ENCODE results near the gene SH3RF3. TPM values are rescaled to one million over a fixed set of nuclear protein-coding genes. Genes with fewer than 3 reads are reported as not detected.

The SH3RF3 gene
- total RNA-seq, 1 experiment from 2014 or later = 0.82 TPM

DNA sequence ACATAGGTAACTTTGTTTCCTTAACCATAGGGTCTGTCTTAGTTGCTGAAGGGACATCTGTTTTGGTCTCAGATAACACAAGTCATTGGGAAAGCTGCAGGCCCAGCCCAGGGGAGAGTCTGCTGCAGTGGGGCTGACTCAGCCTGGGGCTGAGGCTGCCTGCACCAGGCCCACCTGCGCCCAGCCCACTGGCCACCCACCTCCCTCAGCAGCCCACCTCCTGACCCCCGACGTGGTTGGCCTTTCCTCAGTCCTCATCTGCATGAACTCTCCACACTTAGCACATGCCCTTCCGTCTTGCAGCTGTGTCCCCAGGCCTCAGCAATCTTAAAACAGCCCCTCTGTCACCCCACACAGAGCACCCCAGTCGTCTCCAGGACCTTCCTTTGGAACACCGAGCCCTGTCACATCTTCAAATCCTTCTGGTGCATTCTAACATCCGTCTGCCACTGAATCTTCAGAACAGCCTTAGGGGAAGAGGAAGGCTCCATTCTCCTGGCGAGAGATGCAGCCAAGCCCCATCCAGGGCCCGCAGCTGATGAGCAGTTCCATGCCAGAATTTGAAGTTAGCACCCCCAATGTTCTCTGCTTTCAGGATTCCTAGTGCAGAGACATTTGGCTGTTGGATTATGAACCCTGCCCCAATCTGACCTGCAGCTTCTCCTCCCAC is 253.4 kb downstream of the SH3RF3 start:
- no peaks in the 10 kb centered on the region for H3K36me3 ChIP-seq
- H3K9me3 ChIP-seq = no peaks in the 10 kb centered on the region
- H3K4me3 ChIP-seq = no peak overlapping the region
- no peak for DNase-seq
- H3K27me3 ChIP-seq = no peaks in the 10 kb centered on the region

- H3K9me3 ChIP-seq = no peaks in the 10 kb centered on the region
- peak; percentile 53 for DNase-seq
- H3K36me3 ChIP-seq = no peaks in the 10 kb centered on the region
- H3K4me3 ChIP-seq = no peak overlapping the region
- no peaks in the 10 kb centered on the region for H3K27me3 ChIP-seq
Observed at GRCh38 chr2:109382951-109383350, 253.9 kb downstream of the SH3RF3 start.

DNA sequence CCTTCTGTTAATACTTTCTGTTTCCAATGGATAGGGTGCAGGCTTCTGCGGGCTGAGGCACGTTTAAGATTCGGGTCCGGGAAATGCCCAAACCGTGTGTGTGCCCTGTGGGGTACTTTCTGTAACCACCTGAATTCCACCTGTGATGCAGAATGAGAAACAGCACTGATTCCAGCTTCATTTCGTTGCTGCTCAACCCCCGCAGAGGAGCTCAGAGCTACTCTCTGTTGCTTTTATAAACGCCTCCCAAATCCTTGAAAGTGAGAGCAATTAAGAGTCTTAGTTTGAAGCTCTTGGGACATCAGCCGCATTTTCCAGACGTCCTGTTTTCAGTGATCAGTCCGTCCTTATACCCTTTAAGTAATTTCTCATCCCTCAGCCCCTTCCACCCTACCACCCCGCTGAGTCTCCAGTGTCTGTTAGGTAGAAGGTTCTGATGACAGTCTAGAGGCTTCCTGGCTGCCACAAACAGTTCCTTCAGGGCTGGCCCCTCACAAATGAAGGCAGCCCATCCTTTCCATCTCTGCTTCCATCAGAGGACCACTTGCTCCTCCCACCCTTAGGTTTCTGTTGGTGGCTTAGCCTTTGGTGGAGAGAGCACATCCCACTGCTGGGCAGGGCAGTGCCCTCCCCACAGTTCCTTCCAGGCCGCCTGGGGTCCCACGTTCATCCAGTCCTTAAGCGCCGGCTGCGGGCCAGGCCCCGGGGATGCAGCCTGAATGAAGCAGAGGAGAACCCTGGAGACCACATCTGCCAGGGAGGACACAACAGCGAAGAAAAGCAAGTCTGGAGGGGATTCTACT is 254.7 kb downstream of the SH3RF3 start:
- no peak overlapping the region for H3K4me3 ChIP-seq
- DNase-seq = no peak
- H3K36me3 ChIP-seq = no peaks in the 10 kb centered on the region
- no peaks in the 10 kb centered on the region for H3K27me3 ChIP-seq
- H3K9me3 ChIP-seq = no peaks in the 10 kb centered on the region

DNA sequence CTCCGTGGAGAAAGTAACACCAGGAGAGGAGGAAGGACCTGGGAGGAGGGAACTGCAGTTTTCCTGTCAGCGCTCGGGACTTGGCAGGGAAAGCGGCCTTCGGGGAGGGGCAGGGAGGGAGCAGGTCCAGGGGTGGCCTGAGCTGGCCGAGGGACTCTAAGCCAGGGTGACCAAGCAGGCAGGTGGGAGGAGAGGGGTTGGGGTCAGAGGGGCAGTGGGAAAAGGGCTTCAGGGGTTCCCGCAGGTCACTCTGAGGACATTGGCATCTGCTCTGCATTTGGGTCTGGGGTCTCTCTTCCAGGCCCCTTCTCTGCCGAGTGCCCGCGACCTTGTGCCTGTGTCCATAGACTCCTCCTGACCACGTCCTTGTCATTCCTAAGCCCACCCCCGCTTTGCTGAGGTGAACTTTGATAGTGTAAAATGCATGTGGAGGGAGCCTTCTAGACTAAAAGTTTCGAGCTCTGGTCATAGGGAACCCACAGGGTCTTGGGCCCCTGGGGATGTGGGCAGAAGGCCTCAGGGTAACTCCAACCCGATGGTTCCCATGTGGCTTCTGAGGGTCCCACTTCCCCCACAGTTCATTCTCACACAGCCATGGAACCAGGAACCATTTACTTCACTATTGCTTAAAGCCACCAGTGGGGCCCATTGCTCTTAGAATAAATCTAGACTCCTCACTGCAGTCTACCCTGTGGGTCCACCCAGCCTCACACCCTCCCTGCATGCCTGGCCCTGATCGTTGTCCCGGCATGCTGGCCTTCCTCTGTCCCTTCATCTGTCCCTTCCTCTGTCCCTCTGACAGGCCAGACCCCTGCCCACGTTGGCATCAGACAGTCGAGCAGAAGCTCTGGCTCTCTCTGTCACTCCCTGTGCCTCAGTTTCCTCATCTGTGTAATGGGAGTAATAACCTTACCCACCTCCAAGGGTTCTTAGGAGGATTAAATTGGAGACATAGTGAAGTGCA is 255.6 kb downstream of the SH3RF3 start:
- Histone ChIP-seq H3K9me3 (no peaks in the 10 kb centered on the region), H3K27me3 (no peaks in the 10 kb centered on the region), H3K4me3 (no peak overlapping the region), H3K36me3 (no peaks in the 10 kb centered on the region)
- DNase-seq = no peak

DNA sequence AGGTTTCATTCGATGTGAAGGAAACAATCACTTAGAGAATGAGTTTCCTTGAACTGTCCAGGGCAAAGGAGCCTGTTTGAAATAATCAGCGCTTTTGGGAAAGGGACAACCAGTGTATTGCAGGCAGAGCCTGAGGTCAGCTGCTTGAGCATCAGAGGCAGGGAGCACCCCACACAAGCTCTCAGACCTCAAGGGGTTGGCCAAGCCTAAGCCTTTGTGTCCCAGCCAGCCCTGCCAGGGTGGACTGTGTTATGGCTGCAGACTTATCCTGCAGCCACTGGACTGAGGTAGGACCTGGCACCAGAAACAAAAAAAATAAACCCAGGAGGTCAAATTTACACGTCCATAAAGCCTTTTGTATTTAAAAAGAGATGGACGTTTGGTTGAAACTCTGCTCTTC is 256.5 kb downstream of the SH3RF3 start:
- H3K9me3 ChIP-seq = no peaks in the 10 kb centered on the region
- H3K36me3 ChIP-seq = no peaks in the 10 kb centered on the region
- DNase-seq = no peak
- H3K27me3 ChIP-seq = no peaks in the 10 kb centered on the region
- H3K4me3 ChIP-seq = no peak overlapping the region

GRCh38 chr2:109386004-109386695 is 257.1 kb downstream of the SH3RF3 start:
- H3K9me3 ChIP-seq = no peaks in the 10 kb centered on the region
- no peak overlapping the region for H3K4me3 ChIP-seq
- H3K27me3 ChIP-seq = no peaks in the 10 kb centered on the region
- DNase-seq = no peak
- no peaks in the 10 kb centered on the region for H3K36me3 ChIP-seq

GRCh38 chr2:109387221-109387735 is 258.3 kb downstream of the SH3RF3 start:
- Histone ChIP-seq H3K36me3 (no peaks in the 10 kb centered on the region), H3K4me3 (no peak overlapping the region), H3K9me3 (no peaks in the 10 kb centered on the region), H3K27me3 (no peaks in the 10 kb centered on the region)
- DNase-seq = no peak

- no peak overlapping the region for H3K4me3 ChIP-seq
- no peak for DNase-seq
- no peaks in the 10 kb centered on the region for H3K36me3 ChIP-seq
- no peaks in the 10 kb centered on the region for H3K9me3 ChIP-seq
- H3K27me3 ChIP-seq = no peaks in the 10 kb centered on the region
Observed at GRCh38 chr2:109387778-109388469, 258.9 kb downstream of the SH3RF3 start.

DNA sequence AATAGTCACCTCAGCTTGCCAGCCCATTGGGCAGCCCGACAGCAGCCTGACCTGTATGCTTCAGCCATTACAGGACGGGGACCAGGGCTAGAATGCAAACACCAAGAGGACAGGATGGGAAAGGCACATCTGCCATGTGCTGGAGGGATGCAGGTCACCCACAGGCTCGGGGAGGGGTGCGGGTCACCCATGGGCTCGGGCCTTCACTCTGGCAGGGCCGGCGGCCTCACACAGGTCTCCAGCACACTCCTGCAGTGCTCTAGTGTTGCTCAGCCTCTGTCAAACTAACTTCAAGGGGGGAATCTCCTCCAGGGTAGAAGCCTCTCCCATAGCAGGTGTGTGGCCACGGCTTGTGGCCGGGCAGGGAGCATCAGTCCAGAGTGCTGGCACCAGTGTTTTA is 262.2 kb downstream of the SH3RF3 start:
- Histone ChIP-seq H3K36me3 (no peaks in the 10 kb centered on the region), H3K9me3 (no peaks in the 10 kb centered on the region), H3K27me3 (no peaks in the 10 kb centered on the region), H3K4me3 (no peak overlapping the region)
- DNase-seq = no peak

- DNase-seq = no peak
- Histone ChIP-seq H3K9me3 (no peaks in the 10 kb centered on the region), H3K27me3 (no peaks in the 10 kb centered on the region), H3K36me3 (no peaks in the 10 kb centered on the region), H3K4me3 (no peak overlapping the region)
Observed at GRCh38 chr2:109392140-109392539, 263.1 kb downstream of the SH3RF3 start.

GRCh38 chr2:109392816-109393661 is 264.0 kb downstream of the SH3RF3 start:
- no peaks in the 10 kb centered on the region for H3K27me3 ChIP-seq
- DNase-seq = no peak
- no peaks in the 10 kb centered on the region for H3K36me3 ChIP-seq
- no peaks in the 10 kb centered on the region for H3K9me3 ChIP-seq
- H3K4me3 ChIP-seq = no peak overlapping the region

DNA sequence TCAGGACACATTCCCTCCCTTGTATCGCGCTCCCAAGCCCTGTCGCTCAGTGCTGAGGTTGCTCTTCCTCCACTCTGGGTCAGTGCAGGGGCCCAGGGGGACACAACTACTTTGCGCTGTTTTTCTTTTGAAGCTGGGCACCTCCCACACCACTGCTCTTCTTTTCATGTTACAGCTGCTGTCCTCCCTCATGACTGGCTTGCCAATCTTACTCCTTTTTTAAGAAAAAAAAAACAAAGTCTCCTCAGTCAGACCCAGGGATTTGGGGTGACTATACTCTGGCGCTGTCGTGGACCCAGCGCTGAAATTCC is 264.6 kb downstream of the SH3RF3 start:
- Histone ChIP-seq H3K9me3 (no peaks in the 10 kb centered on the region), H3K27me3 (no peaks in the 10 kb centered on the region), H3K4me3 (no peak overlapping the region), H3K36me3 (no peaks in the 10 kb centered on the region)
- DNase-seq = no peak

DNA sequence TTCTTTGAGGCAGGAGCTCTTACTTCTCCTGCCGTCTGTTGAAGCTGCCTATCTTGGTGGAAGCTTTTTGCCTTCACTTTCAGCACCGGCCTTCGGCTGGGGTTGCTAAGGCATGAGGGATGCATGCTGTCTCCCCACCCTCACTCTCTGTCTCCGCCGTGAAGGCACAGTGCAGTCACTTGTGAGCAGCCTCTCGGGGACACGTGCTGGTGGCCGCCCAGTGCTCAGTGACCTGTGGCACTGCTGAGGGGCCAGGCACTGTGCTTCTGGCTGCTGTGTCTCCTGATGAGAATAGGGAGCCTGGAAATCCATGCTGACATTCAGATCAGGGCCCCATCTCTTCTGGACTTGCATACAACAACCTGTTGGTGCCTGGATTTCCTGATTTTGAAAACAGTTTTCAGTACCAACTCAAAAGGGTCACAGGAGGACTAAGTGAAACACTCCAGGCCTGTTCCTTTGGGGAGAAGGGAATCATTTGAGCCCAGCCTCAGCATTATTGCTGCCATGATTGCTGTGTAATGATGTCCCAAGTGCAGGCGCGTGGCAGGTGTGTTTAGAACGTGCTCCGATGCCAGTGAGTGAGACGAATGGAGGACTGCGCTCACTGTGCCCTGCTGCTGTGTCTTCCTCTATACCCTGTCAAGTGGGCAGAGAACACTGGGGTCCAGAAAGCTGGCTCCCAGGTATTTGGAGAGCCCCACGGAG is 266.6 kb downstream of the SH3RF3 start:
- no peak overlapping the region for H3K4me3 ChIP-seq
- H3K9me3 ChIP-seq = no peaks in the 10 kb centered on the region
- no peaks in the 10 kb centered on the region for H3K36me3 ChIP-seq
- no peak for DNase-seq
- no peaks in the 10 kb centered on the region for H3K27me3 ChIP-seq

- Histone ChIP-seq H3K27me3 (no peaks in the 10 kb centered on the region), H3K36me3 (no peaks in the 10 kb centered on the region), H3K9me3 (no peaks in the 10 kb centered on the region), H3K4me3 (no peak overlapping the region)
- no peak for DNase-seq
Observed at GRCh38 chr2:109396202-109397180, 267.5 kb downstream of the SH3RF3 start.

All from MG63 (cell line).